Raji (cell line): Measurements from ENCODE around the gene RNF123.

Experiments used
- POLR2A ChIP-seq: IDR thresholded peaks from 2 replicates; pipeline ENCODE4 v1.6.1; 2011; ENCODE audit warnings: low read depth, low read length, control low read depth; ENCODE audit not compliant: insufficient read depth

RNF123 gene

GRCh38 chr3:49700453-49701128 is 11.2 kb downstream of the RNF123 start:
- no peak for TF ChIP-seq POLR2A

DNA sequence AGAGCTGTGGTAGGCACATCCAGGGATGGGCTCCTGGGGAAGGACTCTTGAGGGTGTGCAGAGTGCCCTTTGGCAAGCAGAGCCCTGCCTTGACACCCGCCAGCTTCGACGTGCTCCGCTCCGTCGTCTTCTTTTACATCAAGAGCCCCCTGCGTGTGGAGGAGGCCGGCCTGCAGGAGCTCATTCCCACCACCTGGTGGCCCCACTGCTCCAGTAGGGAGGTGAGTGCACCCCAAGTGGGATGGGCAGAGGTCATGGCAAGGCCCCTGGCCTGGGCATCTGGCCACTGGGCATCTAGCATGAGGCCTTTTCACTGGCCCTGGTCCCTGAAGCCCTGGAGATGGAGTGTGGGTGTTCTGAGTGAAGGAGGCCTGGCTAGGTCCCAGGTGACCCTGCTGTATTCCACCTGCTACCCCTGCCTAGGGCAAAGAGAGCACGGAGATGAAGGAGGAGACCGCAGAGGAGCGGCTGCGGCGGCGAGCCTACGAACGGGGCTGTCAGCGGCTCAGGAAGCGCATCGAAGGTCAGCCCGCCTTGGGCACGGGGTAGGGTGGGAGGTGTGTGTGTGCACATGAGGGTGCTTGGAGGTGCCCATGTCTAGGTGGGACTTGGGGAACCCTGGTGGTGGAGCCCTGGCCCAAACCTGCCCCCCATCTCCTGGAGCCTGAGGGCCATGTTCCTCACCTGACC is 12.2 kb downstream of the RNF123 start:
- TF ChIP-seq POLR2A = no peak

DNA sequence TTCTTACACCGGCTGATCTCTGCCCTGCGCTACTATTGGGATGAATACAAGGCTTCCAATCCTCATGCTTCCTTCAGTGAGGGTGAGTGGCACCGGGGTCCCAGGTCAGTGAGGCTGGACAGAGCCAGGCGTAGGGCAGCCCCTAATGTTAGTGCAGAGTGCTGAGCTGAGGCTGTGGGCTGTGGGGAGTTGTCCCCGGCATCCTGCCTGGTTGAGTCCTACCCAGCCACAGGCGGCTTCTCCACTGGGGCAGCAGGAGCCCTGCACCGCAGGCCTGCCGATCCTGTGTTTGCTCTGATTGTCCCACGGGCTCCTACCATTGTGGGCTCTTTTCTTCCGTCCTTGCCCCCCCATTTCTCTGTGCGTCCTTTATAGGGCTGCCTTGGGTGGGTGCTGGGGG is 13.3 kb downstream of the RNF123 start:
- no peak for TF ChIP-seq POLR2A

GRCh38 chr3:49703443-49703927 is 14.1 kb downstream of the RNF123 start:
- no peak for TF ChIP-seq POLR2A

DNA sequence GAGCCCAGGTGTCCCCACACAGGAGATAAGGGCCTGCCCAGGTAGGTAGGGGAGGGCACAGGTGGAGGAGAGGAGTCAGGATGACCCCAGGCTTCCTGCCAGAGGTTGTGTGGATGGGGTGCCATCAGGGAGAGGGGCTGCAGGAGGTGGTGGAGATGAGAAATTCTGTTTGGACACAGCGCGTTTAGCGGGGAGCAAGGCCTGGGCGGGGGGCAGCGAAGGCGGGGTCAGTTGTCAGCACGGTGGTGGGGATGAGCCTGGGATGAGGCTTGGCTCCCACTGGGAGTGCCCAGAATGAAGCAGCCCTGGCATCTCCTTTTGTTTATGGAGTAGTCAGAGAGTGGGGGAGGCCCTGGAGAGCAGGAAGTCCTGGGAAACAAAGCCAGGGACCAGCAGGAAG is 14.6 kb downstream of the RNF123 start:
- no peak for TF ChIP-seq POLR2A

DNA sequence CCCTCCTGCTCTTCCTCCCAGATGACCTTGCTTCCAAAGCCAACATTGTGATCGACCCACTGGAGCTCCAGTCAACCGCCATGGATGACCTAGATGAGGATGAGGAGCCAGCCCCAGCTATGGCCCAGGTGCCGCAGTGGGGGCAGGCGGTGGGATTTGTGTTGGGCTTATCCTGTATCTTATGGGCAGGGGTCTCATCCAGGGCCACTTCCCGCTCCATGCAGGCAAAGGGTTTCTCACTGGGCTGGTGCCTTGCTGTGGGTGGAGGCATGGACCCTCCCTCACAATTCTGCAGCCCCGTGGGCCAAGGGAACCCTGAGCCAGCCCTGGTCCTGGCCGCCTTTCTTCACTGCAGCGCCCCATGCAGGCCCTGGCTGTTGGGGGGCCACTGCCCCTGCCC is 15.3 kb downstream of the RNF123 start:
- no peak for TF ChIP-seq POLR2A

DNA sequence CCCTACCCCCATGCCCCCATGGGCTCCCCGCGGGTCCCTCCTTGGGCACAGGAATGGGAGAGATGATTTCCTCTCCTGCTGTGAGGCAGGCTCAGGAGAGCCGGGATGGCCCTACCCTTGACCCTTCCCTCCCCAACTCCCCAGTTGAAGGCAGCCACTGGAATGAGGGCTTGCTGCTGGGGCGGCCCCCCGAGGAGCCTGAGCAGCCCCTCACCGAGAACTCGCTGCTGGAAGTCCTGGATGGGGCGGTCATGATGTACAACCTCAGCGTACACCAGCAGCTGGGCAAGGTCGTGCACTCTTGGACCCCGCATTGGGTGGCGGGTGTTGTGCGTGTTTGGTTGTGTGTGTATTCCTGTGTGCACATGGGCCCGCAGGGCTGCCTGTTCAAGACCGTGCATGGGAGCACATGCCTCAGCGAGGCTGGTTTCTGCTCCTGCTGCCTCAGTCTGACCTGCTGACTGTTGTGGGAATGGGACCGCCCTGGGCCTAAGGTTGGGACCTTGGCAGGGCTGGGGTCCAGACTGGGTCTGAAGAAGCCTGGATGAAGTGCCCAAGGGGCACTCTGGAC is 16.1 kb downstream of the RNF123 start:
- TF ChIP-seq POLR2A = no peak

GRCh38 chr3:49706456-49707112 is 17.2 kb downstream of the RNF123 start:
- TF ChIP-seq POLR2A = no peak

GRCh38 chr3:49707113-49707480 is 17.7 kb downstream of the RNF123 start:
- TF ChIP-seq POLR2A = no peak

DNA sequence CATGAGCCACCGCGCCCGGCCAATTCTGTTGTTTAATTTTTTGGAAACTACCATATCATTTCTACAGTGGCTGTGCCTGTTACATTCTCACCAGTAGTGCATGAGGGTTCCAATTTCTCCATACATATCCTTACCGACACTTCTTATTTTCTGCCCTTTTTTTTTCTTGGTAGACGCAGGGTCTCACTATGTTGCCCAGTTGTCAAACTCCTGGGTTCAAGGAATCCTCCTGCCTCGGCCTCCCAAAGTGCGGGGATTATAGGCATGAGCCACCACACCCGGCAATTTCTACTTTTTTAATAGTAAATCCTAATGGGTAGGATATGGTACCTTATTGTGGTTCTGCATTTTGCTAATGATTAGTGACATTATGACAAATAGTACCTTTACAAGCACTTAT is 20.5 kb downstream of the RNF123 start:
- TF ChIP-seq POLR2A = no peak

- TF ChIP-seq POLR2A = no peak
Measured at GRCh38 chr3:49711489-49711888, 22.1 kb downstream of the RNF123 start.

DNA sequence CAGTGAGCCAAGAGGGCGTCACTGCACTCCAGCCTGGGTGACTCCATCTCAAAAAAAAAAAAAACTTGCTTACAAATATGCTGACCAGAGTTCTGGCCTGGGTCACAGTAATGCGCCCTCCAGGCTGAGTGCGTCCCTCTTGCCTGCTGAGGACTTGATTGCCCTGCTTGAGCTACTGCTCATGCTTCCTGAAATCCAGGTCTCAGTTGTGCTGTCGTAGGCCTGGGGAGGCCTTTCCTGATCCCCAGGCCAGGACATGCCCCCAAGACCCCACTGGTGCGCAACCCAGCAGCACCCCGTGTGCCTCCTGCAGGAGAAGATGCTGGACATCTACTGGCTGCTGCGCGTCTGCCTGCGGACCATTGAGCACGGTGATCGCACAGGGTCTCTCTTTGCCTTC is 22.8 kb downstream of the RNF123 start:
- TF ChIP-seq POLR2A = no peak

DNA sequence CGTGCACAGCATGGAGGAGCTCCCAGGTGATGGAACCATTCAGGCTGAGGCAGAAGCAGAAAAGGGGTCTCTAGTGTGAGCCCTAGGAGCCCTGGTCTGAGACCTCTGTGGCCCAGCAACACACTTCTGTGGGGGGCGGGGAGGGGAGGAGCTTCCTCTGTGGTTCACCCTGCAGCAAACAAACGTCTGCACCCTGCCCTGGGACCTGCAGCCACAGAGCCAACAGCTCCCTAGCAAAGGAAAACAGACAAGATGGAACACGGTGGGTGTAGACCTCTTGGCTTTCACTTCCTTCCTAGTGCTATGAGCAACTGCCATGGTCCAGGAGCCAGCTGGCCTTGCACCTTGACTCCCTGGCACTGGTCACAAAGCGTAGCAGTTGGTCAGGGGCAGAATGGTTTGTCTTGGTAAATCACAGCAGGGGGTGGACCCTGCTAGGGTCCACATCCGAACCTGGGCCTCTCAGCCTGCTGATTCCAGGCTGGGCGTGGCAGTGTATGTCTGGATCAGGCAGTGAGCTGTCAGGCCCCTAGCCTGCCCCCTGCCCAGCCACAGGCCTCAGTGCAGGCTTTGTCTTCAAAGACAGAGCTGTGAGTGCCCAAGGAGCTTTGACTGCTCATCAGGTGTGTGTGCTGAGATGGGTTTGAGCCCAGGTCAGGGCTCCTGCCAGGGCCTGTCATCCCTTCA is 23.4 kb downstream of the RNF123 start:
- TF ChIP-seq POLR2A = no peak

- TF ChIP-seq POLR2A = no peak
Measured at GRCh38 chr3:49713336-49714105, 24.2 kb downstream of the RNF123 start.
